CD4-positive, alpha-beta memory T cell (primary cell): Measurements from ENCODE around the gene RBPJ. TPM values are rescaled to one million over a fixed set of nuclear protein-coding genes. Genes with fewer than 3 reads are reported as not detected.
A peak's percentile ranks its signal among the peaks of the same experiment; 100 is the strongest.

Source experiments
- CTCF ChIA-PET: fragments of 350-600 bp; sonication (Branson Sonifier 250); formaldehyde crosslinking; loops from one replicate; lab custom pipeline; 2021; ENCODE audit warnings: inconsistent platforms; ENCODE audit not compliant: partially characterized antibody; lab: Charles Lee
- POLR2A ChIA-PET: fragments of 350-600 bp; sonication (Branson Sonifier 250); formaldehyde crosslinking; loops from one replicate; lab custom pipeline; 2021; ENCODE audit not compliant: partially characterized antibody; lab: Charles Lee
- DNase-seq, 5 donors: peaks; one replicate each; pipeline versions ENCODE4 v3.0.0 to v3.0.0-alpha.2; 2020 to 2022; ENCODE audit warnings: mixed read lengths in 1 of 5
- H3K27ac ChIP-seq: one replicate; pipeline ENCODE4 v1.7.0; 2013; ENCODE audit warnings: low read depth, low read length
- H3K27me3 ChIP-seq: 2 replicates; pipeline ENCODE4 v1.7.0; 2013; ENCODE audit warnings: mild to moderate bottlenecking, low read length, moderate library complexity; ENCODE audit not compliant: insufficient read depth
- H3K36me3 ChIP-seq: 2 replicates; pipeline ENCODE4 v1.7.0; 2013; ENCODE audit warnings: mild to moderate bottlenecking, low read length, moderate library complexity; ENCODE audit not compliant: insufficient read depth
- H3K4me1 ChIP-seq: 2 replicates; pipeline ENCODE4 v1.7.0; 2013; ENCODE audit warnings: mild to moderate bottlenecking, low read length, moderate library complexity; ENCODE audit not compliant: insufficient read depth
- H3K4me3 ChIP-seq, 2 donors: one replicate each; pipeline ENCODE4 v1.7.0; 2013; ENCODE audit warnings: low read length in 2 of 2, mild to moderate bottlenecking in 1 of 2
- H3K9me3 ChIP-seq, 2 donors: one replicate each; pipeline ENCODE4 v1.7.0; 2013; ENCODE audit warnings: low read length in 2 of 2, control low read depth in 1 of 2; ENCODE audit not compliant: control insufficient read depth in 1 of 2
- H3K27ac Mint-ChIP-seq, 7 donors: one replicate each; pipeline ENCODE4 v1.8.0; 2020 to 2021; ENCODE audit warnings: mixed read lengths in 7 of 7, mild to moderate bottlenecking in 6 of 7, inconsistent platforms in 3 of 7, moderate library complexity in 3 of 7
- H3K27me3 Mint-ChIP-seq, 2 donors: one replicate each; pipeline ENCODE4 v1.8.0; 2020 to 2021; ENCODE audit warnings: mixed read lengths in 2 of 2
- H3K36me3 Mint-ChIP-seq, 2 donors: one replicate each; pipeline ENCODE4 v1.8.0; 2020 to 2021; ENCODE audit warnings: mixed read lengths in 2 of 2, inconsistent platforms in 1 of 2, mild to moderate bottlenecking in 1 of 2
- H3K4me1 Mint-ChIP-seq, 4 donors: one replicate each; pipeline ENCODE4 v1.8.0; 2020 to 2021; ENCODE audit warnings: mixed read lengths in 4 of 4, mild to moderate bottlenecking in 1 of 4
- H3K4me3 Mint-ChIP-seq, 8 donors: one replicate each; pipeline ENCODE4 v1.8.0; 2020 to 2021; ENCODE audit warnings: mixed read lengths in 8 of 8, mild to moderate bottlenecking in 7 of 8, moderate library complexity in 6 of 8, inconsistent platforms in 3 of 8
- H3K9me3 Mint-ChIP-seq, 8 donors: one replicate each; pipeline ENCODE4 v1.8.0; 2020 to 2021; ENCODE audit warnings: mixed read lengths in 8 of 8, mild to moderate bottlenecking in 5 of 8, inconsistent platforms in 3 of 8, moderate library complexity in 1 of 8
- intact Hi-C: fragments of 100-400 bp; cut with micrococcal nuclease; formaldehyde crosslinking; loops from one replicate; pipeline ENCODE4 v1.15.1; 2023
- polyA plus RNA-seq, 2 donors: library from polyadenylated mRNA; unstranded; fragments of 300-500 nt; fragmentation: Illumina TruSeq; gene quantifications; one replicate each; pipeline ENCODE4 v1.2.3, GENCODE V29; 2021
- total RNA-seq, 2 experiments: library from RNA; stranded (reverse); gene quantifications; one replicate each; pipeline ENCODE4 v1.2.3, GENCODE V29; 2021

The RBPJ gene
- total and polyA plus RNA-seq, 4 experiments from 2014 or later, result 75.2 to 96.3 (median 91.5) TPM

GRCh38 chr4:26281881-26282280, 38.9 kb upstream of the RBPJ start:
- no peaks in the 10 kb centered on the region for H3K9me3 Mint-ChIP-seq
- Histone ChIP-seq H3K4me3 (no peak overlapping the region), H3K9me3 (no peaks in the 10 kb centered on the region), H3K36me3 (no peaks in the 10 kb centered on the region), H3K4me1 (no peaks in the 10 kb centered on the region), H3K27ac (no peak overlapping the region), H3K27me3 (no peaks in the 10 kb centered on the region)
- ChIA-PET POLR2A (no interaction called here), CTCF (interaction anchor here (0.9 kb wide), 1 partner anchor 9 kb away, joined by 3 read pairs; no protein-coding TSS in a partner anchor)
- H3K36me3 Mint-ChIP-seq, result no peaks in the 10 kb centered on the region
- DNase-seq, result no peak
- peaks cover 0 to 2% (median 1%) of the 10 kb centered on the region in 4 donors for H3K4me1 Mint-ChIP-seq
- H3K4me3 Mint-ChIP-seq, result no peak overlapping the region
- H3K27me3 Mint-ChIP-seq, result no peaks in the 10 kb centered on the region
- intact Hi-C loops, result no loop called here
- no peak overlapping the region for H3K27ac Mint-ChIP-seq

GRCh38 chr4:26284536-26284935, 36.3 kb upstream of the RBPJ start:
- ChIA-PET POLR2A (no interaction called here), CTCF (no interaction called here)
- H3K4me3 Mint-ChIP-seq, result no peak overlapping the region

GRCh38 chr4:26285272-26285671, 35.5 kb upstream of the RBPJ start:
- H3K4me3 ChIP-seq, result no peak overlapping the region
- Mint-ChIP-seq H3K4me3 (no peak overlapping the region), H3K27me3 (no peaks in the 10 kb centered on the region), H3K27ac (peak overlapping the region in 1 of 7 donors; percentile 57), H3K36me3 (no peaks in the 10 kb centered on the region), H3K4me1 (peaks cover 5 to 6% (median 6%) of the 10 kb centered on the region in 4 donors), H3K9me3 (no peaks in the 10 kb centered on the region)
- no peaks in the 10 kb centered on the region for H3K4me1 ChIP-seq
- no peak for DNase-seq
- POLR2A ChIA-PET, result no interaction called here
- intact Hi-C loops, result no loop called here
- H3K36me3 ChIP-seq, result no peaks in the 10 kb centered on the region
- no peaks in the 10 kb centered on the region for H3K9me3 ChIP-seq
- CTCF ChIA-PET, result interaction anchor here (1.0 kb wide), 1 partner anchor 296 kb away, joined by 3 read pairs; no protein-coding TSS in a partner anchor
- no peaks in the 10 kb centered on the region for H3K27me3 ChIP-seq
- no peak overlapping the region for H3K27ac ChIP-seq

More at GRCh38 chr4:26284536-26284935, 36.3 kb upstream of the RBPJ start:
- H3K9me3 Mint-ChIP-seq, result no peaks in the 10 kb centered on the region
- no peaks in the 10 kb centered on the region for H3K36me3 Mint-ChIP-seq
- no peaks in the 10 kb centered on the region for H3K4me1 ChIP-seq
- H3K27me3 ChIP-seq, result no peaks in the 10 kb centered on the region
- intact Hi-C loops, result no loop called here
- H3K36me3 ChIP-seq, result no peaks in the 10 kb centered on the region
- no peak overlapping the region for H3K4me3 ChIP-seq
- H3K27me3 Mint-ChIP-seq, result no peaks in the 10 kb centered on the region
- H3K27ac Mint-ChIP-seq, result no peak overlapping the region
- H3K4me1 Mint-ChIP-seq, result peaks cover 5 to 6% (median 6%) of the 10 kb centered on the region in 4 donors
- DNase-seq, result no peak
- no peak overlapping the region for H3K27ac ChIP-seq
- no peaks in the 10 kb centered on the region for H3K9me3 ChIP-seq

GRCh38 chr4:26287756-26288155, 33.1 kb upstream of the RBPJ start:
- Mint-ChIP-seq H3K4me3 (no peak overlapping the region), H3K27ac (no peak overlapping the region), H3K4me1 (peaks cover 5 to 6% (median 6%) of the 10 kb centered on the region in 4 donors), H3K9me3 (no peaks in the 10 kb centered on the region), H3K36me3 (no peaks in the 10 kb centered on the region), H3K27me3 (no peaks in the 10 kb centered on the region)
- Histone ChIP-seq H3K4me3 (no peak overlapping the region), H3K9me3 (no peaks in the 10 kb centered on the region), H3K27ac (no peak overlapping the region), H3K36me3 (no peaks in the 10 kb centered on the region), H3K4me1 (no peaks in the 10 kb centered on the region), H3K27me3 (no peaks in the 10 kb centered on the region)
- CTCF ChIA-PET, result no interaction called here
- DNase-seq, result no peak
- intact Hi-C loops, result no loop called here
- POLR2A ChIA-PET, result no interaction called here

GRCh38 chr4:26288355-26288909, 32.4 kb upstream of the RBPJ start:
- DNase-seq, result no peak

GRCh38 chr4:26289401-26289800, 31.4 kb upstream of the RBPJ start:
- no peaks in the 10 kb centered on the region for H3K36me3 Mint-ChIP-seq
- Histone ChIP-seq H3K36me3 (no peaks in the 10 kb centered on the region), H3K4me1 (no peaks in the 10 kb centered on the region), H3K27me3 (no peaks in the 10 kb centered on the region), H3K9me3 (no peaks in the 10 kb centered on the region), H3K27ac (no peak overlapping the region), H3K4me3 (no peak overlapping the region)
- POLR2A ChIA-PET, result no interaction called here
- peaks cover 5 to 6% (median 6%) of the 10 kb centered on the region in 4 donors for H3K4me1 Mint-ChIP-seq
- H3K27ac Mint-ChIP-seq, result no peak overlapping the region
- DNase-seq, result no peak
- CTCF ChIA-PET, result interaction anchor here (0.7 to 1.2 kb wide), 3 partner anchors 13 to 1088 kb away, joined by 4 read pairs; no protein-coding TSS in a partner anchor
- no peaks in the 10 kb centered on the region for H3K27me3 Mint-ChIP-seq
- intact Hi-C loops, result no loop called here
- H3K9me3 Mint-ChIP-seq, result no peaks in the 10 kb centered on the region
- H3K4me3 Mint-ChIP-seq, result no peak overlapping the region

More at GRCh38 chr4:26288355-26288909, 32.4 kb upstream of the RBPJ start:
- CTCF ChIA-PET, result no interaction called here
- intact Hi-C loops, result no loop called here
- no peaks in the 10 kb centered on the region for H3K9me3 Mint-ChIP-seq
- peaks cover 5 to 6% (median 6%) of the 10 kb centered on the region in 4 donors for H3K4me1 Mint-ChIP-seq
- no peaks in the 10 kb centered on the region for H3K36me3 Mint-ChIP-seq
- POLR2A ChIA-PET, result no interaction called here
- Histone ChIP-seq H3K4me1 (no peaks in the 10 kb centered on the region), H3K9me3 (no peaks in the 10 kb centered on the region), H3K4me3 (no peak overlapping the region), H3K27ac (no peak overlapping the region), H3K36me3 (no peaks in the 10 kb centered on the region), H3K27me3 (no peaks in the 10 kb centered on the region)
- no peak overlapping the region for H3K4me3 Mint-ChIP-seq
- no peaks in the 10 kb centered on the region for H3K27me3 Mint-ChIP-seq
- H3K27ac Mint-ChIP-seq, result peak overlapping the region in 1 of 7 donors; percentile 32

GRCh38 chr4:26290321-26290720, 30.5 kb upstream of the RBPJ start:
- H3K27me3 Mint-ChIP-seq, result no peaks in the 10 kb centered on the region
- ChIA-PET POLR2A (no interaction called here), CTCF (interaction anchor here (0.6 to 1.2 kb wide), 4 partner anchors 9 to 1089 kb away, joined by 3 to 4 read pairs (median 4); no protein-coding TSS in a partner anchor)
- no peaks in the 10 kb centered on the region for H3K9me3 Mint-ChIP-seq
- Histone ChIP-seq H3K4me1 (no peaks in the 10 kb centered on the region), H3K36me3 (no peaks in the 10 kb centered on the region), H3K4me3 (no peak overlapping the region), H3K27ac (no peak overlapping the region), H3K27me3 (no peaks in the 10 kb centered on the region), H3K9me3 (no peaks in the 10 kb centered on the region)
- no peak for DNase-seq
- intact Hi-C loops, result no loop called here
- no peak overlapping the region for H3K4me3 Mint-ChIP-seq
- no peaks in the 10 kb centered on the region for H3K36me3 Mint-ChIP-seq
- H3K27ac Mint-ChIP-seq, result no peak overlapping the region
- peaks cover 3 to 6% (median 5%) of the 10 kb centered on the region in 4 donors for H3K4me1 Mint-ChIP-seq
